HL-60 (cell line): ENCODE results near the gene SMIM20.

ENCODE experiments used
- DNase-seq, 2 experiments: peaks; one replicate each; pipeline ENCODE4 v3.0.0-alpha.2; 2010 to 2020; ENCODE audit warnings: low read depth in 1 of 2, low spot score in 1 of 2
- H3K27ac ChIP-seq: fragments of 250-450 bp; sonication (Bioruptor Pico); replicated peaks from 2 replicates; pipeline ENCODE4 v1.5.1; 2020; ENCODE audit warnings: mild to moderate bottlenecking, moderate library complexity
- H3K27me3 ChIP-seq: fragments of 250-450 bp; sonication (Bioruptor Pico); 2 replicates; pipeline ENCODE4 v1.5.1; 2021; ENCODE audit warnings: mild to moderate bottlenecking, moderate library complexity; ENCODE audit not compliant: insufficient read depth, poor library complexity, severe bottlenecking
- H3K4me3 ChIP-seq: replicated peaks from 2 replicates; pipeline ENCODE4 v1.5.1; 2011; ENCODE audit warnings: mild to moderate bottlenecking, control low read depth, low read length; ENCODE audit not compliant: insufficient read depth
- CTCF ChIP-seq: IDR thresholded peaks from one replicate; pipeline ENCODE4 v1.5.1; 2011; ENCODE audit warnings: low read length, control low read depth, inconsistent platforms; ENCODE audit not compliant: insufficient read depth
- GABPA ChIP-seq: IDR thresholded peaks from 2 replicates; pipeline ENCODE4 v1.6.1; 2012; ENCODE audit warnings: low read depth
- POLR2AphosphoS5 ChIP-seq: IDR thresholded peaks from 2 replicates; pipeline ENCODE4 v1.6.1; 2012; ENCODE audit warnings: low read depth
- SPI1 ChIP-seq: IDR thresholded peaks from 2 replicates; pipeline ENCODE4 v1.6.1; 2012; ENCODE audit warnings: low read depth, mild to moderate bottlenecking, borderline replicate concordance
- TF ChIP-seq, protein P1 (sequence below): IDR thresholded peaks from 2 replicates; pipeline ENCODE4 v1.6.1; 2012; ENCODE audit warnings: low read depth; ENCODE audit not compliant: insufficient replicate concordance

The SMIM20 gene

GRCh38 chr4:25913056-25913850 is 767 bp upstream of the SMIM20 start:
- DNase-seq, result peak; percentile 25 to 54
- peaks cover 2% of the 10 kb centered on the region for H3K27me3 ChIP-seq
- H3K4me3 ChIP-seq, result peak overlapping the region; percentile 71
- peak overlapping the region; percentile 81 for H3K27ac ChIP-seq
- no peak for TF ChIP-seq POLR2AphosphoS5
- TF ChIP-seq SPI1, result peak; percentile 21; the same call in 1 of the 2 replicates
- TF ChIP-seq CTCF, result no peak
- TF ChIP-seq, protein P1, sequence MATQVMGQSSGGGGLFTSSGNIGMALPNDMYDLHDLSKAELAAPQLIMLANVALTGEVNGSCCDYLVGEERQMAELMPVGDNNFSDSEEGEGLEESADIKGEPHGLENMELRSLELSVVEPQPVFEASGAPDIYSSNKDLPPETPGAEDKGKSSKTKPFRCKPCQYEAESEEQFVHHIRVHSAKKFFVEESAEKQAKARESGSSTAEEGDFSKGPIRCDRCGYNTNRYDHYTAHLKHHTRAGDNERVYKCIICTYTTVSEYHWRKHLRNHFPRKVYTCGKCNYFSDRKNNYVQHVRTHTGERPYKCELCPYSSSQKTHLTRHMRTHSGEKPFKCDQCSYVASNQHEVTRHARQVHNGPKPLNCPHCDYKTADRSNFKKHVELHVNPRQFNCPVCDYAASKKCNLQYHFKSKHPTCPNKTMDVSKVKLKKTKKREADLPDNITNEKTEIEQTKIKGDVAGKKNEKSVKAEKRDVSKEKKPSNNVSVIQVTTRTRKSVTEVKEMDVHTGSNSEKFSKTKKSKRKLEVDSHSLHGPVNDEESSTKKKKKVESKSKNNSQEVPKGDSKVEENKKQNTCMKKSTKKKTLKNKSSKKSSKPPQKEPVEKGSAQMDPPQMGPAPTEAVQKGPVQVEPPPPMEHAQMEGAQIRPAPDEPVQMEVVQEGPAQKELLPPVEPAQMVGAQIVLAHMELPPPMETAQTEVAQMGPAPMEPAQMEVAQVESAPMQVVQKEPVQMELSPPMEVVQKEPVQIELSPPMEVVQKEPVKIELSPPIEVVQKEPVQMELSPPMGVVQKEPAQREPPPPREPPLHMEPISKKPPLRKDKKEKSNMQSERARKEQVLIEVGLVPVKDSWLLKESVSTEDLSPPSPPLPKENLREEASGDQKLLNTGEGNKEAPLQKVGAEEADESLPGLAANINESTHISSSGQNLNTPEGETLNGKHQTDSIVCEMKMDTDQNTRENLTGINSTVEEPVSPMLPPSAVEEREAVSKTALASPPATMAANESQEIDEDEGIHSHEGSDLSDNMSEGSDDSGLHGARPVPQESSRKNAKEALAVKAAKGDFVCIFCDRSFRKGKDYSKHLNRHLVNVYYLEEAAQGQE, result no peak
- TF ChIP-seq GABPA, result no peak

DNA sequence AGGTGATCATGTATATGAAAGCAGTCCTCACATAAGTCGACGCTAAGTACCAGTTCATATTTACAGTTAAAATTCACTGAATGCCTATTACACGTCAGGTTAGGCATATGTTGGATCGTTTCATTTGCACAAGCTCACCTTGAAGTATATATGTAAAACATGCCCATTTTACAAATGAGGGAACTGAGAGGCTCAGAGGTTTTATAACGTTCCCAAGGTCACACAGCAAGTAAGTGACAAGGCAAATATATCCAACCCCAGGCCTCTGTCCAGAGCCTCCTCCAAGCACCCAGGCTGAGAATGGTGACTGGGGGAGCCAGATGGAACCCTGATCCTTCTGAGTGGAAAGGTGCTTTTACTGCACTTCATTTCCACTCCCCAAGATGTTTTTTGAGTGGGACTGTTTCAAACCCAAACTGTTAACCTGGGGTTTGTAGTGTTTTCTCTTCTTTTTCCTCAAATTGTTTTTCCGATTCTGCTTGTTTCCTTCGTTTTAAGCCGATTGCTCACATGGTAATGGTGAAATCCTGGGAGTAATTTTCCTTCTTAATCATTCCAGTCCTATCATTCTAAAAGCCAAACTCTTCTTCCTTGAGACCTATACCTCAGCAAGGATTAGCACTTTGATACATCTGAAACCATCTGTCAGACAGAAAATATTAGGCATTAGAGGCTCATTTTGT is 791 bp downstream of the SMIM20 start:
- TF ChIP-seq CTCF (no peak), GABPA (no peak), POLR2AphosphoS5 (no peak), SPI1 (no peak)
- TF ChIP-seq, protein P1, result no peak
- no peak for DNase-seq
- Histone ChIP-seq H3K4me3 (peak overlapping the region; percentile 71), H3K27ac (peak overlapping the region; percentile 81), H3K27me3 (peaks cover 2% of the 10 kb centered on the region)

DNA sequence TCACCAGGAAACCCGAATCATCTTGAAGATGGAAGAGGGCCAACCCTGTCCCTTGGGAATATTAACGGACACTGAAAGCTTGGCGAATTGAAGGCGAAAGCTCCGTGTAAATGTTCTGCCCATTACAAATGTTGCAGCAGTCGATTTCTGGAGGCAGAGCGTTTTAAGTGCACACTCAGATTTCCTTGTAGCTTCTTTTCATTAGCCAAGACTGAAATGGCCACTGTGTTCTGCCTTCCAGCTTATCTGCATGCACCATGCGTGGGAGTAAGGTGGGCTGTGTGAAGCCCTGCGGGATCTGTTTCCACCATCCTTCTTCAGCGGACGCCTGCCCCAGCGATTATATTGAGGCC is 1.3 kb downstream of the SMIM20 start:
- Histone ChIP-seq H3K27me3 (peaks cover 2% of the 10 kb centered on the region), H3K4me3 (no peak overlapping the region), H3K27ac (no peak overlapping the region)
- DNase-seq, result no peak
- no peak for TF ChIP-seq SPI1
- TF ChIP-seq CTCF, result no peak
- TF ChIP-seq, protein P1, result no peak
- no peak for TF ChIP-seq POLR2AphosphoS5
- TF ChIP-seq GABPA, result no peak
